Activated CD8-positive, alpha-beta memory T cell treated with anti-CD3 and anti-CD28 coated beads, Interleukin-2, amount 50 U/mL, for 24 hours (primary cell): Measurements from ENCODE around the gene ODAD4.
A peak's percentile ranks its signal among the peaks of the same experiment; 100 is the strongest.
"Not testable (repeated sequence)": the region's sequence is repeated elsewhere in the genome, so short reads cannot be mapped to it uniquely, and the experiment has no call there.

Experiments used
- DNase-seq: peaks from one replicate; pipeline ENCODE4 v3.0.0-alpha.2; 2020; ENCODE audit errors: extremely low read depth

Gene ODAD4

DNA sequence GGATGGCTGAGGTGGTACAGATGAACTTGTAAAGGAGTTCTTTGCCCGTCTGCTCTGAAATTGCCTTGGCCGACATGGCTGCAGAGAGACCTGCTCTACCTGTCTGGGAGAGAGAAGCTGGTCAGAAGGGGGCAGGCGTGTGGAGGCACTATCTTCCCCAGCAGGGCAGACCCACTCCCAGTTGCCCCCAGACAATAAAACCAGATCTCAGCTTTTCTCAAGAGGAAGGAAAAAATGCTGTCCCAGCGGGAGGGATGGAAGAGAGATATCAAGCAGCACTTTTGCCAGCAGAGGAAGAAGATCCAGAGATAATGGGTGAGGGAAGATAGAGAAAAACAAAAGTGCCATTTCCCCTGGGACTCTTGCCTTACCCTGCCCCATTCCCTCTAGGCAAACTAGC is 16.6 kb upstream of the ODAD4 start:
- DNase-seq = no peak

DNA sequence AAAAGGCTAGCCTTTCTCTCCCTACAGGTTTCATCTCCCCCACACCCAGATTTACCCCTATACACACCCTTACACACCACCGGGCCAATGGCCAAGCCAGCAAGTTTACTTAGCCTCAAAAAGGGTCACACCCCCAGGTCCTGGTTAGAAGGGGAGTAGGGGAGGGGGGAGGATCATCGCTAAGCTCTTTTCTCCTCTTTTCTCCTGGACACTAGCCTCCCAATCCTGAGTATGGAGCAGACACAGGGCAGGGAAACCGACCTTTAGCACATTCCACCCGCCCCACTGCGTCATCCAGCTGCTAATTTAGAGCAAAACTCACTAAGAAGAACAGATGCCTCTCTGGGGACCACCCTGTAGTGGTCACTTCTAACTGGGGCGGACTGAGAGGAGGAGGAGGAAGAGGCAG is 16.1 kb upstream of the ODAD4 start:
- no peak for DNase-seq

DNA sequence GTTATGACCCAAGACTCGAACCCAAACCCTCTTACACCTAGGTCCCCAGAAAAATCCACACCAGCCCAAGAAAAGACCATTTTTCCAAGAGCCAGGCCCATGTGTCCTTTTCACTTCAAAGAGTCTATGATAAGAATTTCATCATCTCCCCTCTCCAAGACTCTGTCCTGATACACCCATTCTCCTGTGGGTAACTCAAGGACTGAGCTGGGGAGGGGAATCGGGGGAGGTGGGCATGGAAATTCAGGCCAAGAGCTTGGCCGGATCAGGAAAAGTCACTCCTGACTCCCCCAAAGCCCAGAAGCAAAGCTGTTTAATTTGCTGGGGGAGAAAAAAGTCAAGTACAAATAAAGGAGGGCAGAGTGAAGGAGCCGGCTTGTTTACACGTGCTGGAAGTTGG is 15.4 kb upstream of the ODAD4 start:
- no peak for DNase-seq

DNA sequence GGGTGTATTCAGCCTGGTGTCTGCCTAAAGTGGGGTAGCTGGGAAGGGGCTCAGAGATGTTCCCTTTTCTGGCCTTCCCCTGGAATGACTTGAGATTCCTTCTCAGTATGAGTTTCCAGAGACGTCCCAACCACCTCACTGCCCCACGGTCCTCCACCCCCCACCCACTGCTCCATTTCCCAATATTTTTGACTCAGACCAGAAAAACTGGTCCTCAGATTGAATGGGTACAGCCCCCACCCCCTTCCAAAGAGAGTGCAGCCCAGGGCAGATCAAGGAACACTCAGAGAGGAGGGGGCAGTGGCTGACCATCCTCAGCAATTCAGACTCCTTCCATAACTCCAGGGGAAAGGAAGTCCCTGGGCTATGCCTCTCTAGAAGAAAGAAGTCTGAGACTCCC is 14.9 kb upstream of the ODAD4 start:
- no peak for DNase-seq

DNA sequence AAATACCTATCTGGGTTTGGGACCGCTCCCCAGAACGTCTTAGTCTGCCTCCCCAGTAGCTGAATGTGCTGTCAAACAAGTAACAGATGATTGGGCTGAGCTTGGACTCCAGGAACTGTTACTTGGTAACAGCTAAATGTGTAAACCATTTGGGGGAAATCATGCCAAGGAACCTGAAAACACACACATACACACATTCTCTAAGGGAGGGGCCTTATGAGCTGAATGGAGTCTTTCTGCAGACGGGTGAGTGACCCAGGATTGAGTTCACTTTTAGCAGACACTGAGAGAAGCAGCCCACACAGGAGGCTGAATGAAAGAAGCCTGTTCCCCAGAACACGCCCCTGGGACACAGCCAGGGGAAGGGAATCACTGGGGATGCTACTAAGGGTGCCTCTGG is 13.2 kb upstream of the ODAD4 start:
- no peak for DNase-seq

DNA sequence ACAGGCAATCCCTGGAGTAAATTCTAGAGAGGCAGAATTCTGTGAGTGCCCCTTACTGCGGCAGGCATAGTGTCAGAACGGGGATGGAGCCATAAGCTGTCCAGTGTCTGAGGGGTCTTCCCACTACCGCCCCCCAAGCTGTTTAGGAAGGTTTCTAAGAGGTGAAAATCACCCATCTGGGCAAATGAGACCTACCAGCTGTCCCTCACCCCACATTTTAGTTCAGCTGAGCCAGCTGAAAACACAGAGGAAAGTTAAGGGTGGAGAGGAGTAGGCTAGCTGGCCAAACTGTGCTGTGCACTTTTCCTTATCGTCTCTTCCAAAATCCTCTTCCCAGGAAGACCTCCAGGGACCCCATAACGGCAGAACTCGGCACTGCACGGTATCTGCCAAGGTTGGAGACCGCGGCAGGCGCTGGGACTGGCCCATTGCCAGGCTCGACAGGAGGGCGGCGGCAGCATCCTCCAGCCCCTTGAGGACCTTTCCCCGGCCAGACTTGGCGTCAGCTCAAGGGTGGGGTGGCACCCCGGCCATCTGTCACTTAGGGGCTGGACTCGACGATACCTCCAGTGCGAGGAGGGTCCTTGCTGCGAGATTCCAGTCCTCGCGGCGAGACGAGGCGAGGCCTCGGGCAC is 12.6 kb upstream of the ODAD4 start:
- DNase-seq = no peak

DNA sequence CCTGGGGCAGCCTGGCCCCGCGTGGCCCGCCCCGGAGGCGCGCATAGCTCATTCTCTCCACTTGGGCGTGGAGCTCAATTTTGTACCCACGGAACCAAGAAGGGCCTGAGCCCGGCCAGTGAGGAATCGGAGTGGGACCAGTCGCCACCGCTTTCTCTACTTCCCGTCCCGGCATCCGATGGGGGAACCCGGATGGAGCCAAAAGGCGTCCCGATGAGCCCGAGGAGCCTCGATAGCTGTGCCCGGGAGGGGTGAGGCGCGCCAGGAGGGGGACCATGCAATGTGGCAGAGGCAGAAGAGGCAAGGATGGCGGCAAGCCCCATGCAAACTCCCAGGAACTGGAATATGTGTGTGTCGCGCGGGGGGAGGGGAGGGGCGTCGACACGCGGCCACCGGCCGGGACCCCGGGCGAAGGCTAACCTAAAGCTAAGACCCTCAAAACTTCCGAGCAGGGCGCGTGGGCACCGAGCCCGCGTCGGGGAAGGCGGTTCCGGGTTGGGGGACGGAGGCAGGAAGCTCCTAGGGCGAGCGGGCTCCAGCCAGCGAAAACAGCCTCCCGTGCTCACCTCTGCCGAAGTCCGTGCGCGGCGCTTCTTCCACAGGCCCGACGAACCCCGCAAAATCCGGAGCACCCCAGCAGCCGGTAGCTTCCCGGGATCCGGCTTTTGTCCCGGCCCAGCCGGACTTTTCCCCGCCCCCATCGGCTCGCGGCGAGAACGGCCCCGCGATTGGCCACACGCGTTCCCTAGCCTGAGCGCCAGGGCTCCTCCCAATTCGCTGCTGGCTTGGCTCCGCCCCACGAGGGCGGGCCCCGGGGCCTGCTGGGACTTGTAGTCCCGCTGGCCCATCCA is 11.9 kb upstream of the ODAD4 start, which contains the start of gene ACLY:
TSS of gene ACLY (minus strand) at position 638 of the 851 bp plus-strand sequence. CDS start 5,078 bp downstream, outside the sequence.
- DNase-seq = peak; percentile 82

DNA sequence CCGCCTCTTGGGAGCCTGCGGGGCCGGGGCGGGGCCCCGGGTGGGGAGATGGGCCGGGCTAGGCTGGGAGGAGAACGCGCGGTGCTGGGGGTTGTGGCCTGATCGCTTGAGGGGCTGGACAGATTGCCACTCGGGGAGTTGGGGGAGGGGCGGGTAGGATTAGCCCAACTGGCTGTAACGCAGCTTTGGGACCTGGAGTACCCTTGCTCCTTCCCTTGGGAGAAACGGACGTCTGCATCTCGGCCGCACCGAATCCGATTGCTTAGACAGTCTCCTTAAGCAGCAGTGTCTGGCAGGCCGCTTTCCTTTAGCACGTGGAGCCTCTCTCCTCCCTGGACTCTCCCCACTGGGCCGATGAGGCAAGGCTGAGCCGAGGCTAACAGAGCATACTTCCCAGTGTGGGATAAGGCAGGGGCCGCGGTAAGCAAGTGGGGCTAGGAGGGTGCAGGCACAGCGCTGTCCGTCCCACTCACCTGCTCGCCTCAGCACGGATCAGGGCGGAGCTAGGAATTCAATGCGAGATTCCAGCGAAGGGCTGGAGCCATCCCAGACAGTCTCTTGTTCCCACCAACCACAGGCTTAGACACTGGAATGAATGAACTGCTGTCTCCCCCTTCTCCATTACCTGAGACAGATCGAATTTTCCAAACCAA is 11.1 kb upstream of the ODAD4 start:
- no peak for DNase-seq

DNA sequence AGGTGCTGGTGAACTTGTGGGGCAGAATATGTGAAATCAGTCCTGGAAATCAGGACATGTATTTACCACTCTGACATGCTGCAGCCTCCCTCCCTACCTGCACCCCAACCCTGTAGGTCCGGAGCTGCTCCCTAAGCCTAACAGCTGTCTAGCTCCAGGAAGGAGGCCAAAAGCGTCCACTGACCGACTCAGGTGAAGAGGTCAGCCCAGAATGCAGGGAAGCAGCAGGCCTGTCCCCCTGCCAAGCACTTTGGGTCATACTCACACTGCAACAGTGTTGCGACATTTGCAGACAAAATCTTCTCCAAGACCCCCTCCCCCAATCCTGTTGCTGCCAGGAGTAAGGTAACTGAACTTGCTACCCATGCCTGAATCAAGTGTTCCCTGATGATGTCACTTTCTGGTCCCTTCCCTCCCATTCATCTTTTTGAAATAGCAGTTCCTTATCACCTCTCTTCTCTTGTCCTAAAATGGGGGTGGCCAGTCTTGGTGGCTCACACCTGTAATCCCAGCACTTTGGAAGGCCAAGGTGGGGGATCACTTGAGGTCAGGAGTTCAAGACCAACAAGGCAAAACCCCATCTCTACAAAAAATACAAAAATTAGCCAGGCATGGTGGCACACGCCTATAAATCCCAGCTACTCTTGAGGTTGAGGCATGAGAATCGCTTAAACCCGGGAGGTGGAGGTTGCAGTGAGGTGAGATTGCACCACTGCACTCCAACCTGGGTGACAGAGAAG is 10.4 kb upstream of the ODAD4 start:
- DNase-seq = no peak

DNA sequence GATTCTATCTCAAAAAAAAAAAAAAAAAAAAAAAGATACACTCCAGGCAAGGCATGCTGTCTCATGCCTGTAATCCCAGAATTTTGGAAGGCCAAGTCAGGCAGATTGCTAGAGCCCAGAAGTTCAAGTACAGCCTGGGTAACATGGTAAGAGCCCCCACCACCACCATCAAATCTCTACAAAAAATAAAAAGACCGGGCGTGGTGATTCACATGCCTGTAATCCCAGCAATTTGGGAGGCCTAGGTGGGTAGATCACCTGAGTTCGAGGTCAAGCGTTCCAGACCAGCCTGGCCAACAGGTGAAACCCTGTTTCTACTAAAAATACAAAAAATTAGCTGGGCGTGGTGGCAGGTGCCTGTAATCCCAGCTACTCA is 9.8 kb upstream of the ODAD4 start:
- DNase-seq = no peak

DNA sequence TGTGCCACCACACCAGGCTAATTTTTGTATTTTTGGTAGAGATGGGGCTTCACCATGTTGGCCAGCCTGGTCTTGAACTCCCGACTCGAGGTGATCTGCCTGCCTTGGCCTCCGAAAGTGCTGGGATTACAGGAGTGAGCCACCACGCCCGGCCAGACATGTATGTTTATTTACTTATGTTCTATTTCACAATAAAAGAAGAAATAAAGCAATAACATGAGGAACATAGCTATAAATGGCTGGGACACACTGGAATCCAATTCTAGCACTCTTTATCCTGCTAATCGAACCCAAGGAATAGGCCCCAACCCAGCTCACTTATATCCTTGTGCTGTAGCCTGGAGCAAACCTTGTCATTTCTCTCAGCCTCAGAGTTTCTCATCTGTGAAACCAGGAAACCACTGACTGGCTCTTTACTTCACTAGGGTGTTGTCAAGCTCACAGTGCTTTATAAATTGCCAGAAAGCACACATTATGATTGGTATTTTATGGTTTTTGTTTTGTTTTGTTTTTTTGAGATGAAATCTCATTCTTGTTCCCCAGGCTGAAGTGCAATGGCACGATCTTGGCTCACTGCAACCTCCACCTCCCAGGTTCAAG is 4.3 kb upstream of the ODAD4 start:
- no peak for DNase-seq

DNA sequence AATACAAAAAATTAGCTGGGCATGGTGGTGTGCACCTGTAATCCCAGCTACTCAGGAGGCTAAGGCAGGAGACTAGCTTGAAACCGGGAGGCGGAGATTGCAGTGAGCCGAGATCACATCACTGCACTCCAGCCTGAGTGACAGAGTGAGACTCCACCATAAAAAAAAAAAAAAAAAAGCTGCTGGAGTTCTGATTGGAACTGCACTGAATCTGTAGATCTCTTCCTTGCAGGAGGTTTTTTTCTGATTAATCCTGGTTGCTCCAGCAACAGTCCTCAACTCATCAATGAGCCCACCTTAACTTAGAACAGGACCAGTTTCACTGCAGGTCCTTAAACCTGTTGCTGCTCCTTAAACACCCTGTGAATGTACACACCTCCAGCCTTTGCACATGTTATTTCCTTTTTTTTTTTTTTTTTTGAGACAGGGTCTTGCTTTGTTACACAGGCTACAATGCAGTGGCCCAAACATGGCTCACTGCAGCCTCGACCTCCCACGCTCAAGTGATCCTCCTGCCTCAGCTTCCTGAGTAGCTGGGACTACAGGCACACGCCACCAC is 1.6 kb upstream of the ODAD4 start:
- no peak for DNase-seq

DNA sequence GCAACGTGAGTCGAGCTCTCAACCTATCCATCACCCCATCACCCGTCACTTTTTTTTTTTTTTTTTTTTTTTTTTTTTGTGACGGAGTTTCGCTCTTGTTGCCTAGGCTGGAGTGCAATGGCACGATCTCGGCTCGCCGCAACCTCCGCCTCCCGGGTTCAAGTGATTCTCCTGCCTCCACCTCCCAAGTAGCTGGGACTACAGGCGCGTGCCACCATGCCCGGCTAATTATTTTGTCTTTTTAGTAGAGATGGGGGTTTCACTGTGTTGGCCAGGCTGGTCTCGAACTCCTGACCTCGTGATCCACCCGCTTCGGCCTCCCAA is 378 bp downstream of the ODAD4 start:
- DNase-seq = not testable (repeated sequence)

DNA sequence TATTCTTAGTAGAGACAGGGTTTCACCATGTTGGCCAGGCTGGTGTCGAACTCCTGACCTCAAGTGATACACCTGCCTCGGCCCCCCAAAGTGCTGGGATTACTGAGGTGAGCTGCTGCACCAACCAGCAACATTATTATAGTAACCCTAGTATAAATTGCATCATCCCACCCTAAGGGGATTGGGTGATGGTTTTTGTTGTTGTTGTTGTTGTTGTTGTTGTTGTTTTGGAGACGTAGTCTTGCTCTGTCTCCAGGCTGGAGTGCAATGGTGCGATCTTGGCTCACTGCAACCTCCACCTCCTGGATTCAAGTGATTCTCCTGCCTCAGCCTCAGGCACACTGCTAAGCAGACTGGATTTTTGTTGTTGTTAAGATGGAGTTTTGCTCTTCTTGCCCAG is 1.3 kb downstream of the ODAD4 start:
- not testable (repeated sequence) for DNase-seq

DNA sequence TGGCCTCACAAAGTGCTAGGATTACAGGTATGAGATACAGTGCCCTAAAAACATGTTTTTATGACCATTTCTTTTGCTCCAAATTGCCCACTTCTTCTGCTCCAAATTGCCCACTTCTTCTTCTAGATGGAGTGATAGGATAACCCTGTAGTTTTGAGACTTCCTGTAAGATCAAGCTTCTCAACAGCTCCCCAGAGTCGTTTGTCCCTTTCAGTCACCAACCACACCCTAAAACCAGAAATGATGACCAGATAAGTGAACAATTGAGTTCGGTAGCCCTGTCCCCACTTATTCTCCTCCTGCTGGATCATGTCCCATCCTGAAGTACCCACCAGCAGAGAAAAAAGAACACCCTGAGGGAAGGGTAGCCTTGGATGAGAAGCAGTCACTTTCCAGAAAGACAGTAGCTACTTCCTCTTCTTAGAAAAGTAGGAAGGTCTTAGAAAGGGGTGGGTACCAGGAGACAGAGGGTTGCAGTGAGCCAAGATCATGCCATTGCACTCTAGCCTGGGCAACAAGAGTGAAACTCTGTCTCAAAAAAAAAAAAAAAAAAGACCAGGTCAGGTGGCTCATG is 2.5 kb downstream of the ODAD4 start:
- DNase-seq = no peak

DNA sequence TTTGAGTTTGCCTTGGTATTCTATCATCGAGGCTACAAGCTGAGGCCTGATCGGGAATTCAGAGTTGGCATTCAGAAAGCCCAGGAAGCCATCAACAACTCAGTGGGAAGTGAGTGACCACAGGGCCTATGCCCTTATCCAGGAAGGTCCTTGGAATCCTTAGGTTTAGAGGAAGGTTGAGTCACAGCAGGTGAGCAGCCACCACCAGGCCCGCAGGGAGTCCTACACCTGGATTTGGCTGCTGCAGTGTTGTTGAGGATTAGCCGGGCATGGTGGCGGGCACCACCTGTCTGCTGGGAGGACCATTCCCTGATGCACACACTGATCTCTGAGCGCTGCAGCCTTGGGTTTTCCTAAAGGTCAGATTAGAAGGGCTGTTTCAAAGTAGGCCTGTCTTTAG is 5.2 kb downstream of the ODAD4 start:
- no peak for DNase-seq

DNA sequence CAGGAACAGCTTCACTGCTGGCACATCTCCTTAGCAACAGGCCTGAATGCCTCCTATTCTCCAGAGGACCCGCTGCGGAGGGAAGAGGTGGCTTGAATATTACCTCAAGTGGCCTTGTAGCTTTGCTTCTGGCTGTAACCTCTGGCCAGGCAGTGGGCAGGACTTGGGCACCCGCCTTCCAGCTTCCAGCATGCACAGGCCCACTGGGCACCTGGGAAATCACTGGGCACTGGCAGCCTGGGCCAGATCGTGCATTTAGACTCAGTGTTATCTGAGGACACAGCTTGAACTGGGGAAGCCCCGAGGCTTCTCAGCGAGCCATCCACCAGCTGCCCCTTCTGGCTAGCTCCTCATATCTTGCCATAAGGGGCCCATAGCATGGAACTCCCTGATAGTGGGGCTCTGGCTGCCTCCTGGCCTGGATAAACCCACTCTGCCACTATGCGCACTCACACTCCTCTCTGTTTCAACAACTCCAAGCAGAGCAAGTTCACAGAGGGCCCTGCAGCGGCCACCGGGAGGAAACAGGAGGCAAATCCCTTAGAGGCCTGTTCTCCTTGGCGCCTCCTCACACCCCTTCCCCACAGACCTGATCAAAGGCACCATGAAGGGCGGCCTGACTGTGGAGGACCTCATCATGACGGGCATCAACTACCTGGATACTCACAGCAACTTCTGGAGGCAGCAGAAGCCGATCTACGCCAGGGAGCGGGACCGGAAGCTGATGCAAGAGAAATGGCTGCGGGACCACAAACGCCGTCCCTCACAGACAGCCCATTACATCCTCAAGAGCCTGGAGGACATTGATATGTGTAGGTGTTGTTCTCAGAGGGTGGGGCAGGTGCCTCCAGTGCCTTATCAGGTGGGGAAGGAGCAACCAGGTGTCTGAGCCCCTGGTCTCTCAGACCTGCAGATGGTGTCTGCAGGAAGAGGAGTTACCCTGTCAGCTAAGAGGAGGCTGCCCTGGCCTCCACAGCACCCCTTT is 7.8 kb downstream of the ODAD4 start:
- no peak for DNase-seq

DNA sequence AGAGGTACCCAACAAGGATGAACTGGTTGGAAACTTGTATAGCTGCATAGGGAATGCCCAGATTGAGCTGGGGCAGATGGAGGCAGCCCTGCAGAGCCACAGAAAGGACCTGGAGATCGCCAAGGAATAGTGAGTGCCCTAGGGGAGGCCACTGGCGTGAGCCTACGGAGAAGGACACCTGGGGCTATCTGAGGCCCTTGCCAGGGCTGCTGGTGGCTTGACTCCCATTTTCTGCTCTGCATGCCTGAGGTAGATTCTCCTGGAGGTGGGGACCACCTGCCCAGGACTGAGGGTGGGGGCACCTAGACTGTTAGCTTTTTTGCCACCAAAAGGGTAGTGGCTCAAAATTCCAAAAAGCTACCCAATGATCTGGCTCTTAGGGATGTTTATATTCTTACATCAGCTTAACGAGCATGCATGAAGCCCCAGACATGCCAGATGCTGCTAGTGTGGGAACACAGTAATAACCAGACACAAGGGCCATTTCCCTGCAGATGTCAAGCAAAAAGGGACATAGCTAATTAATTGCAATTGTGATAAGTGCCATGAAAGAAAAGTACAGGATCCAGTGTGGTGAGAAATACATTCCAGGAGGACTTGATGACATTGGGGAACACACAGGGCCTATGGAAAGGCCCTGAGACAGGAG is 8.8 kb downstream of the ODAD4 start:
- no peak for DNase-seq

DNA sequence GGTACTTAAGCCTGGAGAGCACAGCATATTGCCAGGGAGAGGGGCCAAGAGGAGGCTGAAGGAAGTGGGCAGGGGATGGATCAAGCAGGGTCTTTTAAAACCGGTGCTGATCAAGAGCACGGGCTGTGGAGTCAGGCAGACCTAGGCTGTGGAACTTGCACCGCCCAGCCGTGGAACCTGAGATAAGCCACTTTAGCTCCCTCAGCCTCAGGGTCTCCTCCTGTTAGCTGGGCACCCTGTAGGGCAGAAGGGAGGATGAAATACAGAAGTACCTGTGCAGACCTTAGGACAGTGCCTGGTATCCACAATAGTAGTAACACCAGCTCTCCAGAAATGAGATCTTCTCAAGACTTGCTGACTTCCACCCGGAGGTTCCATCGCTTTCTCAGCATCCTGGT is 9.3 kb downstream of the ODAD4 start:
- no peak for DNase-seq

DNA sequence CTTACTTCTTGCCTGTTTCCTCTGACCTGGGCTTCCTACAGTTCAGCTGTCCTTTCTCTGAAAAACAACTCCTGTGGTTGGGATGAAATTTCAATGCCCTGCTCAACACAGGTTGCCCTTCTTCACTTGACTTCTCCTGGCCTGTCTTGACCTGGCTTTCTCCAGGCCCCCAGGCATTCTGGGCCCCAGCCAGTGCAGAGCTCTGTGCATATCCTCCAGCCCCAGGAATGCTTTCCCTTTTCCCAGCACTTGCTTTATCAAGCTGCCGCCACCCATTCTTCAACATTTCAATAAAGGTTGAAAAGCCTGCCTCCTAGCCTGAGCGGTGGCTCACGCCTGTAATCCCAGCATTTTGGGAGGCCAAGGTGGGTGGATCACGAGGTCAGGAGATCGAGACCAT is 10.8 kb downstream of the ODAD4 start:
- no peak for DNase-seq
